ENCODE data around the gene TAGLN2.

The TAGLN2 gene

DNA sequence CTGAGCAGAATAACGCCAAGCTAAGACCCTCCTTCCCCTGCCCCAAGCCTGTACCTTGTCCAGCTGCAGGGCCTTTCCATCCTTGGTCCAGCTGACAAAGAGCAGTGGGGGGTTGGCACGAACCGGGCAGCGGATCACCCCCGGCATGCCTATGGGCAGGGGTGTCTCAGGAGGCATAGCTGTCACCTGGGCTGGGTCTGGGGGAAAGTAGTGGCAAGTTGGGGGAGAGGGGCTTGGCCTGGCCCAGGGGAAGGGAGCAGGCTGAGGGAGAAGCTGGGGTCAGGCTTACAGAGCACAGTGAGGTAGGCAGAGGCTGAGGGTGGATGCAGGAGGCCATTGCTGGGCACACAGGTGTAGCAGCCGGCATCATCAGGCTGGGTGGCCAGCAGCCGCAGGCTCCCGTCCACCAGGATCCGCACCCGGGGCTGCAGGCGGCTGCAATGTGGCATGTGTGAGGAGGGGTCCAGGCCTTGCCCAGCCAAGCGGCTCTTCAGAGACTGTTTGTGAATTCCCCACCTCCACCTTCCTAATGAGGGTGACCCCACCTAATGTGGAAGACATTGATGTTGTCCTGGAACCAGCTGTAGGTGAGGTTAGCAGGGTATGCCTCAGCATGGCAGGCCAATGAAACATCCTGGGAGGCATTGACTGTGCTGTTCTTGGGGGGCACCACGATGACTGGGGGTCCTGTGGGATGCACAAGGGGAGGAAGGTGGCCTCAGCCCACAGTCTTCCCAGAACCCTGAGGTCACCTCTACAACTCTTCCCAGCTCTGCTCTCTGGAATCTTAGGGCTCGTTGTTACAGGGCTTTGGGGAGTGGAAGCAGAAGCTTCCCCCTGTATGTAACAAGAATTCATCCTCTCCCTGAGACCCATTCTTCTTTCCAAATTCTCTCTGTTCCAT, 9.1 kb upstream of the TAGLN2 start:
- WGBS, 2 experiments (ENCODE audit: insufficient coverage in 2 of 2): 95 to 98% methylated on average over 5 to 12 of the region's 14 CpGs
- Histone ChIP-seq H3K9me3 (ENCODE audit: control insufficient read depth, low read length) (no peaks in the 10 kb centered on the region), H3K36me3 (ENCODE audit: control insufficient read depth, insufficient read depth, low read length) (no peaks in the 10 kb centered on the region), H3K27ac (ENCODE audit: low read depth, low read length, severe bottlenecking) (no peak overlapping the region), H3K4me3 (ENCODE audit: extremely low read depth, insufficient read depth, low read length, poor library complexity, severe bottlenecking) (no peak overlapping the region), H3K4me1 (ENCODE audit: control insufficient read depth, insufficient read depth, low read length, poor library complexity, severe bottlenecking) (peaks cover 6% of the 10 kb centered on the region)

DNA sequence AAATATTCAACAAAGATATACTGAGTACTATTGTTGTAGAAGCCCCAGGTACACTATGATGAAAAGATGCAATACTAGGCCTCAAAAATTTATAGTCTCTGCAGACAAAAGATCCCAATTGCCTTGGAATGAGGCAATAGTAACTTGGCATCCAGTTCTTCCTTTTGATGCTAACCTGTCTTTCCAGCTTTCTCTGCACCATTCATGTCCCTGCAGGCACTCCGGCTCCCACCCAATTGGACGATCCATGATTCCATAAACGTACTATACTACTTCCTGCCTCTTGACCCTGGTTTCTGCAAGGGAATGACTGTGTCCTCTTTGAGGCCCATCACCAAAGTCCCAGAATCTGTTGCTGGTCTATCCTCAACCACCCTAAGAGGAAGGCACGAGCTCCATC, 8.0 kb upstream of the TAGLN2 start:
- no peak overlapping the region for H3K4me3 ChIP-seq (ENCODE audit: extremely low read depth, insufficient read depth, low read length, poor library complexity, severe bottlenecking)
- WGBS, 2 experiments (ENCODE audit: insufficient coverage in 2 of 2): 92 to 93% methylated on average over 3 to 4 of the region's 4 CpGs

DNA sequence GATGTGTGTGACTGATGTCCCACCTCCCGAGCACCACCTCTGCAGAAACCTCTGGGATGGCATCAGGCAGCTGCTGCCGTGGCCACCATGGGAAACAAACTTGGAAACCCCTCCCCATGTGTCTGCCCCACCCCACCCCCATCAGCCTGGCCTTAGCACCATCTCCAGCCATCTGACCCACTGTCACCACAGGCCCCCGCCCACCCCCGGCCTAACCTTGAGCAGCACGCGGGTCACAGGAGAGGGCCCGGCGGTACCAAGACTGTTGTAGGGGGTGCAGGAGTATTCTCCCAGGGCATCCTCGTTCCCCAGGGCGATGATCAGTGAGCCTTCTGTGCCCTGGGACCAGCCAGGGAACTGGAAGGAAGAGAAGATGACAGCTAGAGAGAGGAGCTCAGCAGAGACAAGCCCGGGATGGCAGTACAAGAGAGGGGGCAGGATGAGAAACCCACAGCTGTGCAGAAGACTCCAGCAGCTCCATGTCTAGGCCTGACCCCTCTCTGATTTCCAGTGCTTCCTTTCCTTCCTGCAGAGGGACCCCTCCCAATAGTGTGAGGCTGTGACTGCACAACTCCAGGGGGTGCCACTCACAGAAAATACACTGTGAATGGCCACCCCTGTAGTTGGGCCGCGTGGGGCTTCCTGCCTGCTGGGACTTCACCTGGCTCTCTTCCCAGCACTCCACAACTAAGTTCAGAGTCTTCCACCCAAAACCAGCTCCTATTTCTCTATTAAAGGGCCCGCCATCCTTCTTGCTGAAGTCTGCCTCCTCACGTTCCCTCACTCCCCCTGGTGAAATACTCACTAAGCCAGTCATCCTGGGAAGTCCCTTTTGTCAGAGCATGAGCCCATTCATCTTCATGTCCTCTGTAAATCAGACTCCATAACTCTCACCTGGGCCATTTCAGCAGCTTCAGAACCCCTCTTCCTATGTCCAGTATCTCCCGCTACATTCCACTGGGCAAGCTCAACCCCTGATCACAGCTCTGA, 7.3 kb upstream of the TAGLN2 start:
- H3K9me3 ChIP-seq (ENCODE audit: control insufficient read depth, low read length): no peaks in the 10 kb centered on the region
- WGBS, 2 experiments (ENCODE audit: insufficient coverage in 2 of 2): 88 to 90% methylated on average over 10 to 15 of the region's 16 CpGs
- H3K36me3 ChIP-seq (ENCODE audit: control insufficient read depth, insufficient read depth, low read length): no peaks in the 10 kb centered on the region
- no peak overlapping the region for H3K4me3 ChIP-seq (ENCODE audit: extremely low read depth, insufficient read depth, low read length, poor library complexity, severe bottlenecking)
- H3K27ac ChIP-seq (ENCODE audit: low read depth, low read length, severe bottlenecking): no peak overlapping the region
- H3K4me1 ChIP-seq (ENCODE audit: control insufficient read depth, insufficient read depth, low read length, poor library complexity, severe bottlenecking): peaks cover 6% of the 10 kb centered on the region

More for the DNA sequence above, 8.0 kb upstream of the TAGLN2 start:
- no peak overlapping the region for H3K27ac ChIP-seq (ENCODE audit: low read depth, low read length, severe bottlenecking)
- no peaks in the 10 kb centered on the region for H3K9me3 ChIP-seq (ENCODE audit: control insufficient read depth, low read length)
- H3K4me1 ChIP-seq (ENCODE audit: control insufficient read depth, insufficient read depth, low read length, poor library complexity, severe bottlenecking): peaks cover 6% of the 10 kb centered on the region
- H3K36me3 ChIP-seq (ENCODE audit: control insufficient read depth, insufficient read depth, low read length): no peaks in the 10 kb centered on the region

DNA sequence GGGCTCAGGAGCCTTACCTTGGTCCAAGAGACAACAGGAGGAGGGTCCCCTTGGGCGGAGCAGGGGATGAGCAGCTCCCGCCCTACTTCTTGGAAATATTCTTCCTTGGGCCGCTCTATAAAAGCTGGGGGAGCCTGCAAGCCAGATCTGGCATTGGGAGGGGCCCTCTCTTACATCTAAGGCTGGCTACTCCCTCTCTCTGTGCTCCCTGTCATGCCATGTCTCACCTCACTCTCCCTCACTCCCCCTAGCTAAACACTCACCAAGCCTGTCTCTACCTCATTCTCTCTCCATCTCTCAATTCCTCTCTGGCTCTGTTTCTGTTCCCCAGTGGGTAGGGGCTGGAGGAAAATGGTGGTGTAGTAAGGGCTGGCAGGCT, 6.5 kb upstream of the TAGLN2 start:
- 89 to 91% methylated on average over 3 of the region's 3 CpGs for WGBS, 2 experiments (ENCODE audit: insufficient coverage in 2 of 2)
- peaks cover under 1% of the 10 kb centered on the region for H3K4me1 ChIP-seq (ENCODE audit: control insufficient read depth, insufficient read depth, low read length, poor library complexity, severe bottlenecking)
- no peaks in the 10 kb centered on the region for H3K9me3 ChIP-seq (ENCODE audit: control insufficient read depth, low read length)
- no peak overlapping the region for H3K4me3 ChIP-seq (ENCODE audit: extremely low read depth, insufficient read depth, low read length, poor library complexity, severe bottlenecking)
- H3K36me3 ChIP-seq (ENCODE audit: control insufficient read depth, insufficient read depth, low read length): no peaks in the 10 kb centered on the region
- H3K27ac ChIP-seq (ENCODE audit: low read depth, low read length, severe bottlenecking): no peak overlapping the region

DNA sequence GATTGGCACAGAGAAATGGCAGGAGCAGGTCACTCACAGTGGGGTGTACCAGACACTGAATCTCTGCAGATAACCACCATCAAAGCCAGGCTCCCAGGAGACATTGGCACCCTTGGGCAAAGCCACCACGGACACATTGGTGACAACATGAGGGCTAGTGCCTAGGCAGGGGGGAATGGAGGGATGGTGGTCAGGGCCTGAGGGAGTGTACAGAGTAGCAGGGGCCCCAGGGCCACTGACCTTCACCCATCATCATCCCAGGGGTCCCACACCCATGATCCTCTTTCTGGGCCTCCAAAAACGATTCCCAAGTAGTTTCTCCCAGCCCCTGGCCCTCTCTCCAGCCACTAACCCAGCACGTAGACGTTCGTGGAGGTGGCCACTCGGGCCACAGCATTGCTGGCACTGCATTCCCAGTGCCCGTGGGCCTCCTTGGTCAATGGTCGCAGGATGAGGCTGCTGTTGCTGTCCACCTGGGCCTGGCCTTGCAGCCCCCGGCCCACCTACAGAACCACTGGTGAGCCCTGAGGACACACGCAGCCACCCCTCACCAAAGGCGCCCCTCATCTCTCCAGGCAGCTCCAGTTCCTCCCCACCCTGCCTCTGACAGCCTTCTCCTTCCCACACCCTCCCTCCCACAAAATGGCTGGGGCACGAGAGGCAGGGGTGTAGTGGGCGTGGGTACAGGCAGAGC, 5.9 kb upstream of the TAGLN2 start:
- H3K9me3 ChIP-seq (ENCODE audit: control insufficient read depth, low read length): no peaks in the 10 kb centered on the region
- H3K4me3 ChIP-seq (ENCODE audit: extremely low read depth, insufficient read depth, low read length, poor library complexity, severe bottlenecking): no peak overlapping the region
- H3K27ac ChIP-seq (ENCODE audit: low read depth, low read length, severe bottlenecking): no peak overlapping the region
- no peaks in the 10 kb centered on the region for H3K36me3 ChIP-seq (ENCODE audit: control insufficient read depth, insufficient read depth, low read length)
- H3K4me1 ChIP-seq (ENCODE audit: control insufficient read depth, insufficient read depth, low read length, poor library complexity, severe bottlenecking): peaks cover 2% of the 10 kb centered on the region
- 93 to 97% methylated on average over 11 to 12 of the region's 13 CpGs for WGBS, 2 experiments (ENCODE audit: insufficient coverage in 2 of 2)

DNA sequence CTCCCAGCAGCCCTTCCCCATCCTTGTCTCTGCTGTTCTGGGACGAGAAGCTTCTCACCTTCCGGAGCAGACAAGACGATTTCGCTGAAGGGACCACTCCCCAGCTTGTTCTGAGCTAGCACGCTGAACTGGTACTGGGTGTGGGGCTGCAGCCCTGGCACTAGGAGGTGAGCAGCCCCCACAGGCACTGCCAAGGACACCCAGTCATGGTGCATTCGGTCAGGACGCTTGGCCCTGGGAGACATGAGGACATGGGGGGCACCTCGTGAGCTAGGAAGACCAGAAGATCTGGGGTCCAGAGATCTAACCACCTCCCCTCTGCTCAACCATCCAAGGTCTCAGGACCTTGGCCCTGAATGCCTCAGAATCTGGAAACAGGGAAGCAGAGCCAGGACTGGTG, 5.3 kb upstream of the TAGLN2 start:
- Histone ChIP-seq H3K9me3 (ENCODE audit: control insufficient read depth, low read length) (no peaks in the 10 kb centered on the region), H3K4me1 (ENCODE audit: control insufficient read depth, insufficient read depth, low read length, poor library complexity, severe bottlenecking) (peaks cover 7% of the 10 kb centered on the region), H3K27ac (ENCODE audit: low read depth, low read length, severe bottlenecking) (no peak overlapping the region), H3K4me3 (ENCODE audit: extremely low read depth, insufficient read depth, low read length, poor library complexity, severe bottlenecking) (no peak overlapping the region), H3K36me3 (ENCODE audit: control insufficient read depth, insufficient read depth, low read length) (no peaks in the 10 kb centered on the region)
- WGBS, 2 experiments (ENCODE audit: insufficient coverage in 2 of 2): 80 to 97% methylated on average over 2 to 6 of the region's 8 CpGs

DNA sequence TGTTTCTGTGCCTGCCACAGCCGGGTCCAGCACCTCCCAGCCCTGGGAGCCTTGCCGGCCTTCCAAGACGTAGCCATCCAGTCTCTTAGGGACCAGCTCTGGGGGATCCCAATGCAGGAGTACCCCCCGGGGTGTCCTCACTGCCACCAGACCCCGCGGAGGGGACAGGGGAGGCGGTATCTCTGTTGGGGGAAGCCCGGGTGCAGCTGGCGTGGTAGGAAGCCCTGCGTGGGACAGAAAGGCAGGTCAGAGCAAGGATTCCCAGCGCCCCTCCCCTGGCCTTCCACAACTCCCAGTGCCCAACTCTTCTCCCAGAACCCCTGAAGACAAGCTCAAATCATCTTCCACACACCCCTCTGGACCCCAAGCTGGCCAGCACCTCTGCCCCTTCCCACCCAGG, 4.9 kb upstream of the TAGLN2 start:
- Histone ChIP-seq H3K9me3 (ENCODE audit: control insufficient read depth, low read length) (no peaks in the 10 kb centered on the region), H3K4me1 (ENCODE audit: control insufficient read depth, insufficient read depth, low read length, poor library complexity, severe bottlenecking) (peaks cover 7% of the 10 kb centered on the region), H3K36me3 (ENCODE audit: control insufficient read depth, insufficient read depth, low read length) (no peaks in the 10 kb centered on the region), H3K27ac (ENCODE audit: low read depth, low read length, severe bottlenecking) (no peak overlapping the region), H3K4me3 (ENCODE audit: extremely low read depth, insufficient read depth, low read length, poor library complexity, severe bottlenecking) (no peak overlapping the region)
- 95 to 98% methylated on average over 7 to 10 of the region's 11 CpGs for WGBS, 2 experiments (ENCODE audit: insufficient coverage in 2 of 2)

DNA sequence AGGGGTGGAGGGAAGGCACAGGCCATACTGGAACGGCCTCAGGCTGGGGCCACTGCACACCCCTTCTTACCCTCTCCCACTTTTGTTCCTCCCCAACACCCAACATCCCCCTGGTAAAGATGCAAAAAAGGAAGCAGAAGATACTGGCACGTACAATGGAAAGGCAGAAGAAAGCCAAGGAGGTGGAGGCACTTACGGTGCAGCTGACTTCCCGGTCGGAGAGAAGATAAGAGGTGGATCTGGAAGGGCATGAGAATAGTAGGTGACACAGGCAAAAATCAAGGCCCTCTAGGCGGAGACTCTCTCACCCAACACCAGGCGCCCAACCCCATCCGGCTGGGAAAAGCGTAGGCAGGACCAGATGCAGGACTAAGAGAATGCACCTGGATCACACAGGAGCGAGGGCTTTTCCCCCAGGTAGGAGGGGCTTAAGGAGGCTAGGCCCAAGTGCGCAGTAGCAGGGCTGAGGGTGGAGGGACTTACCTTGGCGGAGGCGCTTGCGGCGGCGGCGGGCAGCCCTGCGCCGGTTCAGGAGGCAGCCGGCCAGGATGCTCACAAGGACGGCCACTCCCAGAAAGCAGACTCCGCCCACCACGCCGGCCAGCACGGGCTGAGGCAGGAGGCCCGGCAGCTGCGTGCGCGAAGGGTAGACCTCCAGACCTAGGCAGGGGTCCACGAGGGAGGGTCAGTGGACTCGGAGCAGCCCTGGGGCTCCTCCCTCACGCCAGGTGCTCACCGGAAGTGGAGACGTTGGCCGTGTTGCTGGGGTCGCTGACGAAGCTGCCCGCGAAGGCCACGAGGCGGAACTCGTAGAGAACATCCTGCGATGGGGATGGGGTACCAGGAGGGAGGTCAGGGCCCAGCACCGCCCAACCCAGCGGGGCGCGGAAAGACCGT, 4.1 kb upstream of the TAGLN2 start:
- H3K4me3 ChIP-seq (ENCODE audit: extremely low read depth, insufficient read depth, low read length, poor library complexity, severe bottlenecking): no peak overlapping the region
- H3K9me3 ChIP-seq (ENCODE audit: control insufficient read depth, low read length): no peaks in the 10 kb centered on the region
- peaks cover 7% of the 10 kb centered on the region for H3K4me1 ChIP-seq (ENCODE audit: control insufficient read depth, insufficient read depth, low read length, poor library complexity, severe bottlenecking)
- WGBS, 2 experiments (ENCODE audit: insufficient coverage in 2 of 2): 90 to 91% methylated on average over 42 to 43 of the region's 48 CpGs
- H3K27ac ChIP-seq (ENCODE audit: low read depth, low read length, severe bottlenecking): no peak overlapping the region
- no peaks in the 10 kb centered on the region for H3K36me3 ChIP-seq (ENCODE audit: control insufficient read depth, insufficient read depth, low read length)

DNA sequence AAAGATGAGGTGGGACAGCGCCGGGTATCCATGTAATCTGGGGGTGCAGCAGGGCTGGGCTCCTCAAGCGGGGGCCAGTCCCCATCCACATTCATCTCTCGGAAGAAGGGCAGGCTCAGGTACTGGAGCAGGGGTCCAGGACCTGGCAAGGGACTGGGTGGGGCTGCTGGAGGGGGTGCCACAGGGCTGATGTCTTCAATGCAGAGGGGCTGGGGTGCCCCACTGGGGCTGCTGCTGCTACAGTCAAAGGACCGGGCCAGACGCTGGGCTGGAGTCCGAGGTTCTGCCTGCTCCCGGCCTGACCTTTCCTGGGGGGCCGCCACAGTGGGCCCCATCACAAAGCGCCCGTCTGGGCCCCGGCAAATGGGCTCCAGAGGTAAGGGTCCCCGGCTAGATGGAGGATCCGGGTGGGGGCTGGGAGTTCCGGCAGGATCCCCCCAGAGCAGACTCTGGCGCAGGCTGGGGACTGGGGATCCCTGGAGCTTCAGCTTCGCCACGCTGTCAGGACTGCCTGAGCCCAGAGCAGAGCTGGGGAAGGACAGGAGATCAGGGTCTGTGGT, 3.3 kb upstream of the TAGLN2 start:
- H3K27ac ChIP-seq (ENCODE audit: low read depth, low read length, severe bottlenecking): no peak overlapping the region
- 95 to 96% methylated on average over 15 to 18 of the region's 18 CpGs for WGBS, 2 experiments (ENCODE audit: insufficient coverage in 2 of 2)
- no peaks in the 10 kb centered on the region for H3K36me3 ChIP-seq (ENCODE audit: control insufficient read depth, insufficient read depth, low read length)
- peaks cover 7% of the 10 kb centered on the region for H3K4me1 ChIP-seq (ENCODE audit: control insufficient read depth, insufficient read depth, low read length, poor library complexity, severe bottlenecking)
- no peak overlapping the region for H3K4me3 ChIP-seq (ENCODE audit: extremely low read depth, insufficient read depth, low read length, poor library complexity, severe bottlenecking)
- H3K9me3 ChIP-seq (ENCODE audit: control insufficient read depth, low read length): no peaks in the 10 kb centered on the region
